Stimulated activated CD8-positive, alpha-beta memory T cell treated with anti-CD3 and anti-CD28 coated beads, Interleukin-4, amount 100 ng/mL, for 1 hour (primary cell): ENCODE data around the gene C4BPA.

Experiments used
- DNase-seq, 2 donors: peaks; one replicate each; pipeline ENCODE4 v3.0.0-alpha.2; 2020; ENCODE audit warnings: low read depth in 2 of 2, low spot score in 1 of 2

The C4BPA gene

DNA sequence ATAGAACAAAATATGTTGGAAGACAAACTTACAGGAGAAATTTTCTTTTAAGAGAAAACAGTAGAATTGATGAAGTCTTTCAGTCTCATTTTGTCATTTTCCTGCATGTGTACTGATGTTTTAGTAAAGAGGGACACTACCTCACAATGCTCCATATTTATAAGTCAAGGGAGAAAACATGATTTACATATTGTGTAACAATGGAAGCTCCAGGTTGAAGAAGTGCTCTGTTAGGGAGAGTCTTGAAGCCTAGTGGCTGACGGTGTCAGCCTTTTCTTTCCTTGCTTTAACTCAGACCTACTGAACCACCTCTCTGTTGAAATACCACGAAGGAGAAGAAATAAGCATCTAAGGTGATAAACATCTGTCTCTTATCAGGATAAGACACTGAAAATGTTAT lies 75.0 kb downstream of the C4BPA start:
- no peak for DNase-seq

DNA sequence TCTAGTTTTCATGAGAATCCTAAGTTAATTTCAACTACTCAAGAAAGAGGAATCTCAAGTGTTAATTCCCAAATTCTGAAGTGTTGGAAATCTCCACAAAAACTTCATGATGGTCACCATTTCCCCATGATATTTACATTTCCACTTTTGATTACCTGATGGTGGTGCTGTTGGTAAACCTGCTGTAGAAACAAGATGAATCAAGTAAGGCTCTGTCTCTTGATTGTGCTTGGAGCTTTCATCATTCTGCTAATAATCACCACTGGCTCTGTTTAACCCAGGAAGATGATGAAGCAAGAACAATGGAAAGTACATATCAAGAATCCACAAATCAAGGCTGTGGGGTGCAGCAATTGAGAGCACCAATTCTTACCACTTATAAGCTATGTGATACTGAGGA lies 77.8 kb downstream of the C4BPA start:
- no peak for DNase-seq

GRCh38 chr1:207186503-207186902 lies 82.5 kb downstream of the C4BPA start:
- no peak for DNase-seq

DNA sequence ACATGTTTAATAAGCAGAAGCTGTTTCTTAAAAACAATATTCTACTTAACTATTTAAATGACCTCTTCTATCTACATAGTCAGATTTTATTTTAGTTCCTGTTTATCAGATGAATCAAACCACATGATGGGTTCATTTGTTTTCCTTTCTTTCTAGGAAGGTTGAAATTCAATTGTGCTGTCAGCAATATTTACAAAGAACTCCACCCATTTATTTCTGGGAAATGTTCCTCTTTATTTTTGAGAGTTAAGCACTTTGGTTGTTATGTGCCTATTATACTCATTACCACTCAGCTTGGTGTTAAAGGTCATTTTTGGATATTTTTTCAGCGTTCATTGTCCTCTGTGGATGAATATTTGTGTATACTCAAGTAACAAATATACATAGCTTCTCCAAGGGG lies 84.9 kb downstream of the C4BPA start:
- no peak for DNase-seq

GRCh38 chr1:207191061-207191460 lies 87.0 kb downstream of the C4BPA start:
- DNase-seq = no peak

DNA sequence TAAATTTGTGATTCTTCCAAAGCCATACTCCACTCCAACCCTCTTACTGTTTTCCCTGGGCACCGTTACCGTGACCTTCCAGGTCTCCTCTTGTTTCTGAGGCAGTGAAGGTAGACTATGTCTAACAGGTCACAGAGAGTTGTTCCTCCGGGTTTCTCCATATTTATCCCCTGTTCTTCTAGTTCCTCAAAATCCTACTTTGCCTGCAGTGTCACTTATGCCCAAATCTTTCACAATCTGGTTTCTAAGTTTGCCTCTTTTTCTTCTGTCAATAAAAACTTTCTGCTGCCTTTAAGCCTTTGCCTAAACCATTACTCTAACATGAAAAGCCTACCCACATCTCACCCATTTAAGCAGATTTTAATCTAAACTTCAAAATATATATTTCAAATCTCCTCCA lies 87.7 kb downstream of the C4BPA start:
- no peak for DNase-seq

GRCh38 chr1:207194197-207194596 lies 90.2 kb downstream of the C4BPA start:
- no peak for DNase-seq
